GM21786 (cell line): ENCODE measurements around the gene SHMT1.
"Not testable (repeated sequence)": the region's sequence is repeated elsewhere in the genome, so short reads cannot be mapped to it uniquely, and the experiment has no call there.

ENCODE experiments used
- ATAC-seq: cut with Tn5 transposase; IDR thresholded peaks from one replicate; pipeline ENCODE4 v1.9.1; 2021; ENCODE audit not compliant: unreplicated experiment

SHMT1 gene

DNA sequence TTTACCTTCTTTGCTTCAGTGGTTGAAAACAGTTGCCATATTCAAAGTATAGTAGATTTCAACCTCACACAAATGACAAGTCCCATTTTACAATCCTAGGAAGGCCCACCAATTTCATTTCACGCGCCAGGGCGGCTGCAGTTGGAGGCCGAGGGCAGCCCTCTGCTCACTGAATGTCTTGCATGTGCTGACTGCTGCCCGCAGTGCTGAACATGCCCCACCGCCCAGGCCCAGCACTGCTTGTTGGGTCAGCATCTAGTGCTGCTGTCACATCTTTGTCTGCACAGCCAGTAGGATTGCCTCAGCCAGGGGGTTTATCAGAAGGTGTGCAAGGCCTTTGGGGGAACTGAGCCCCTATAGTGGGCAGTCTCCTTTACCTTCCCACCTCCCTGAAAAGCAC is 36.8 kb downstream of the SHMT1 start:
- no peak for ATAC-seq

- ATAC-seq = no peak
Measured at GRCh38 chr17:18326039-18326438, 37.3 kb downstream of the SHMT1 start.

DNA sequence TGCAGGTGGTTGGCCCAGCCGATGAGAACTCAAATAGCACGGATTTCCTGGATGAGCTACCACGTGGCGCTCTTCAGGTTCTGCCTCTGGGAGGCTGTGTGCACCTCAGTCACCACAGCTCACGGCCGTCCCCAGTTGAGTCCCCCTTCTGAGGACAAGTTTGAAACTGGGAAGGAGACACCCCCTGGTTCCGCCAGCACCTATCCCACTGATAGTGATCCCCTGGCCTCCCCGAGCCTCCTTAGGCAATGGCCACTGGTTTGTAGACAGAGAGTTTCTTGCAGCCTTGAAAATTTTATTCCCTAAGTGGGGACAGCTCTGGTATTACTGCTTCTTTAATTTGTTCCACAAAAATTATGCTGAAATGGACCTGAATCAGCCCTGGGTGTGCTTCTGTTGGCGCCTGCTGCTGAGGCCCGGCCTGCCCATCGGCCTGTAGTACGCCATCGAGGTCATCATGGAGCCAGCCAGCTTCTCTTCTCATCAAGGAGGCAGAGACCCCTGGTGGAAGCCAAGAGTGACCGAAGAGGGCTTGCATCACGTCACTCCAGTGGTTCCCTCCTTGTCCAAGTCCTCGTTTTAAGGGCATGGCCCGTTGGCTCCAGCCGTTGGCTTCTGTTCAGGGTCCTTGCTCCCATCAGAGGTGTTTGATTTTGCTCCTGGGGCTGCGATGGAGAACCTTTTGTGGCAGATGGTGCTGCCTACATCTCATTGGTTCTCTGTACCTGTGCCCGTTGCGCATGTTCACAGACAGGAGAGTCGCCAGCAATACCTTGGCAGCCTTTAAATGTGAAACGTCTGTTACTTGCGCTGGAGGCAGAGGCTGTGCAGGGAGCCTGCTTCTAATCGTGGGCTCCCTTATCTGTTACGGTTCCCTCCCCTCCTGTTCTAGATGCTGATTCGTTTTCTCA is 39.0 kb downstream of the SHMT1 start:
- no peak for ATAC-seq

- ATAC-seq = no peak
Measured at GRCh38 chr17:18323507-18324139, 39.7 kb downstream of the SHMT1 start.

DNA sequence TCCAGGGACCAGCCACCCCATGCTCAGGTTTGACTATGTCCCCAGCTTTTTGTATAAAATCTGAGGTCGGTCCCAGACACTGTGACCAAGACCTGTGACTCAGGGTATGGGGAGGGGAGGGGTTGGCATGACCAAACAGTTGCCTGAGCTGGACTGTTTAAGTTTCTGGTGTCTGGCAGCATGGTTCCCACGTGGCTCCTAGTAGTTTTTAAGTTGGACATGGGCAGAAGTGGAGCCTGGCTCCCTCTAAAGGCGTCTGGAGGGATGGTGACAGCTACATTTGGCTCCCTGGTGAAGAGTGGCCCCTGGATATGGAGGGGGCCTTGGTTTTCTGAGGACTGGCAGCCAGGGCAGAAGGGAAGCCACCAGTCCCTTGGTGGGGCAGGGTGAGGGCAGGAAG is 40.3 kb downstream of the SHMT1 start:
- no peak for ATAC-seq

DNA sequence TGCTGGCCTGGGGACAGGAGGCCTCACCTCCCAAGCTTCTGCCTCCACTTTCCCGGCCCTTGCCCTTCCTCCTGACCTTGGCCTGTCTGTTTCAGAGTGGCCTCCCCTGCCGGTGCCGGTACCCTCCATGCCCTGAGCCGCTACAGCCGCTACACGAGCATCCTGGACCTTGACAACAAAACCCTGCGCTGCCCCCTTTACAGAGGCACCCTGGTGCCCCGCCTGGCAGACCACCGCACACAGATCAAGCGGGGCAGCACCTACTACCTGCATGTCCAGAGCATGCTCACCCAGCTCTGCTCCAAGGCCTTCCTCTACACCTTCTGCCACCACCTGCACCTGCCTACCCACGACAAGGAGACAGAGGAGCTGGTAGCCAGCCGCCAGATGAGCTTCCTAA is 40.8 kb downstream of the SHMT1 start:
- ATAC-seq = no peak

DNA sequence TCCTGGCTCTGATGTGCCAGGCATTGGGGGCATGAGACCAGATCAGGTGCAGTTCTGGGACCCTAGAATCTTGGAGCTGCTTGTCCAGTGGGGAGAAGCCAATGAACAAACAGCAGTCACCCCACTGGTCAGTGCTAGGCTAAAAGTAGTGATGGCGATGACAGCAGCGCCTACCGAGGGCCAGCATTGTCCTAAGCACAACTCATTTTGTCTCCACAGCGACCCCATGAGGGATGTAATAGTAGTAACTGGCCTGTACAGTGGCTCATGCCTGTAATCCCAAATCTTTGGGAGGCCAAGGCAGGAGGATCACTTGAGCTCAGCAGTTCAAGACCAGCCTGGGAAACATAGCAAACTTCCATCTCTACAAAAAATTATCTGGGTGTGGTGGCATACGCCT is 42.0 kb downstream of the SHMT1 start:
- ATAC-seq = no peak

- no peak for ATAC-seq
Measured at GRCh38 chr17:18320301-18320700, 43.0 kb downstream of the SHMT1 start.

- no peak for ATAC-seq
Measured at GRCh38 chr17:18319604-18320256, 43.6 kb downstream of the SHMT1 start.

GRCh38 chr17:18318771-18319450 is 44.4 kb downstream of the SHMT1 start:
- ATAC-seq = no peak

DNA sequence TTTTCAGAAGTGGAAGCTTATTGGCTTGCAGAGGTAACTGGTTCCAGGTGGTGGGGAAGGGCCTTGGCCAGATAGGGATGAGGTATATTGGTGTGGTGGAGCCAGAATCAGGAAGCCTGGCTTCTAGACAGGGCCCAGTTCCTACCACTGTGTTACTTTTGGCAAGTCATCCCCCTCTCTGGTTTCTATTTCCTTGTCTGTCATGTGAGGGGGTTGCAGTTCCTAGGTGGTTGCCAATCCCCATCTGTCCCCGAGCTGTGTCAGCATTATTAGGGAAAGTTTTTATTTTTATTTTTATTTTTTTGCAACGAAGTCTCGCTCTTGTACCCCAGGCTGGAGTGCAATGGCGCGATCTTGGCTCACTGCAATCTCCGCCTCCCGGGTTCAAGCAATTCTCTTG is 45.2 kb downstream of the SHMT1 start:
- no peak for ATAC-seq

- ATAC-seq = no peak
Measured at GRCh38 chr17:18315961-18316360, 47.4 kb downstream of the SHMT1 start.

GRCh38 chr17:18315562-18315922 is 47.8 kb downstream of the SHMT1 start:
- ATAC-seq = no peak

- ATAC-seq = peak; percentile 77
Measured at GRCh38 chr17:18314731-18315561, 48.4 kb downstream of the SHMT1 start, which contains the start of the genes SMCR8 and TOP3A. SMCR8 (plus strand) TSS chr17:18315293; CDS start chr17:18315790, 497 bp downstream. TOP3A (minus strand) TSS chr17:18314994; CDS start chr17:18314778, 216 bp downstream.

DNA sequence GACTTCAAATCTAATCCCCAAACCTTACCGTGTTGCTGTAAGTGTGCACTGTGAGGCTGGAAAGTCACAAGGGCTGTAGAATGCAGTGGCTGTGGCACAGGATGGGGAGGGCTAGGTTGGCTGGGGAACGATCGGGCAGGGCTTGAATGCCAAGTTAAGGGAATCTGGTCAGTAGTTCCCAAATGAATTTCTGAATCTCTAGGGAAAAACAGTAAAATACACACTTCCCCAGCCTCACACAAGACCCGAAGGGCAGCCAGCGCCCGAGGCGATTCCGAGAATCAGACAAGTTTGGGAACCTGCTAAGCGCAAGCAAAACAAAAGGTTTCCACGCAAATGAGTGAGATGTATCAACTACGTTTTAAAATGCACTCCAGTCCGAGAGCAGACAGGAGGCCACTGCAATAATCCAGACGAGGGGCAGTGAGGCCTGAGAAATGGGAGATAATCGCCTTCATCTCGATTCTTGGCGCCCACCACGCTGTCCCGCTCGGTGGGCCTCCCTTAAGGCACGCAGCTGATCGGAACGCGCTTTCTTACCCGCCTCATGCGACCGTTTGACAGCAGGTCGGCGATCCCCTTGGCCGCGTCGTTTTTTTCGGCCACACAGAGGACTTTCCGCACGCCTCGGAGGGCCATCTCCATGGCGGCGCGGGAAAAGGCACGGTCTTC is 49.2 kb downstream of the SHMT1 start:
- ATAC-seq = no peak

- no peak for ATAC-seq
Measured at GRCh38 chr17:18309202-18309601, 54.1 kb downstream of the SHMT1 start.

DNA sequence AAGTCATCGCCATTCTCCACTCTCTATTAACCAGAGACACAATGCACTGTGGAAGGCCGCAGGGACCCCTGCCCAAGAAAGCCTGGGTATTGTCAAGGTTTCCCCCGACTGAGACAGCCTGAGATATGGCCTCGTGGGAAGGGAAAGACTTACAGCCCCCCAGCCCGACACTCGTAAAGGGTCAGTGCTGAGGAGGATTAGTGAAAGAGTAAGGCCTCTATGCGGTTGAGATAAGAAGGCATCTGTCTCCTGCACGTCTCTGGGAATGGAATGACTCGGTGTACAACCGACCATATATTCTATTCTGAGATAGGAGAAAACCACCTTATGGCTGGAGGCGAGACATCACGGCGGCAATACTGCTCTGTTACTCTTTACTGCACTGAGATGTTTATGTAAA is 60.1 kb downstream of the SHMT1 start:
- not testable (repeated sequence) for ATAC-seq

DNA sequence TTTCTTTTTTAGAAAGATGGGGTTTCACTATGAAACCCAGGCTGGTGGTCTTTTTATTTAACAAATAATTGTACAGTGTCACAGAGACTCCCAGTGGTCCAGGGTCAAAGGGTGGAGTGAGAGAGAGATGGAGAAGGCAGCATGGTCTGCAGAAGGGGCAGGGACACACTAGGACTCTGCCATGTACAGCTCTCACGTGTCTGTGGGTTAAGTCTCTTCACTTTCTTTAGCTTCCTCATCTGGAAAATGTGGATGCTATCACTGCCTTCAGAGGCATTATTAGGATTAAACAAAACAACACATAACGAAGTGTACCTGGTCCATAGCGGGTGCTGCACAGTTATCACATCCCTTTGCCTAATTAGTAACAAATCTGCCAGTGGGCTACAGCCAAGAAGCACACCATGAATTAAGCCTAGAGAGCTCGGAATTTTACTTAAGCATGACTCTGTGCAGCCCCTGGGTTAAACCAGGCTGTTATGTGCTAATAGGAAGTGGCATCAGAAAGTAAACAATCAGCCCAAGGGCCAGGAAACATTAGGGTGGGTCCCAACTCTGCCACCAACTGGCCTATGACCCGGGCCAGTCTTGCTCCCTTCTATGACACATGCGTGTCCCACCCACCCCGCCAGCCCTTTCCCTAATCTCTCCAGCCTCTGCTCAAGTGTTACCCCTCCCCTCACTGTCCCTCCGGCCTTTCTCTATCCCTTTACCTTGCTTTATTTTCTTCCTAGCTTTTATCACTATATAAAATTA is 62.4 kb downstream of the SHMT1 start:
- no peak for ATAC-seq

GRCh38 chr17:18298061-18298460 is 65.3 kb downstream of the SHMT1 start:
- not testable (repeated sequence) for ATAC-seq
